GM21381 (cell line): ENCODE measurements around the gene LIMA1.
"Not testable (repeated sequence)": the region's sequence is repeated elsewhere in the genome, so short reads cannot be mapped to it uniquely, and the experiment has no call there.

Source experiments
- ATAC-seq: cut with Tn5 transposase; IDR thresholded peaks from one replicate; pipeline ENCODE4 v1.9.1; 2021; ENCODE audit warnings: mild to moderate bottlenecking, moderate library complexity; ENCODE audit not compliant: unreplicated experiment

Gene LIMA1

DNA sequence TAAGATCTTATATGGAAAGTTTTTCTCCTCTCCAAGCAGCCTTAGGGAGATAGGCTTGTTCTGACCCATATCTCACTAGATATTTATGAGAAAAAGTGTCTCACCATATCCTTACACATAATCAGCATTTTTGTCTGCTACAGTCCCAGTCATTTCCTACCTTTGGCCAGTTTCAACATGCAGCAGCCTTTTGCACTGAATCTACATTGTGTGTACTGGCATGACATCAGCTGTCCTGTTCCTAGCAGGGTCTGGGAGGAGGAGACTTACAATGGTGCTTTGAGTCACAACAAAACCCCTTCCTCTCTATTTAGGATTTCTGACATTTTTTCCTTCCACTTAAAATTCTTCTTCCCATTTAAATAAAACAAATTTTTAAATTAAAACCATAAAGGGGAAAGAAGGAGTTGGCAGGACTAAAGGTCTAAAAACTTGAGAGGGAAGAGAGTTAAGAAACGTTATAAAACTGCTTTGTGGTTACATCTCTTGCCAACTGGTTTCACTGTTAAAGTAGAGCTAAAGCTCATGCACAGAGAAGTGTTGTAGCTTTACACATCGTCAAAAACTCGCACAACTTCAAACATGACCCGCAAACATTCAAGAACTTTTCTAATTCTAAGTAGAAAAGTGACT is 62.8 kb downstream of the LIMA1 start:
- ATAC-seq, result peak; percentile 37

DNA sequence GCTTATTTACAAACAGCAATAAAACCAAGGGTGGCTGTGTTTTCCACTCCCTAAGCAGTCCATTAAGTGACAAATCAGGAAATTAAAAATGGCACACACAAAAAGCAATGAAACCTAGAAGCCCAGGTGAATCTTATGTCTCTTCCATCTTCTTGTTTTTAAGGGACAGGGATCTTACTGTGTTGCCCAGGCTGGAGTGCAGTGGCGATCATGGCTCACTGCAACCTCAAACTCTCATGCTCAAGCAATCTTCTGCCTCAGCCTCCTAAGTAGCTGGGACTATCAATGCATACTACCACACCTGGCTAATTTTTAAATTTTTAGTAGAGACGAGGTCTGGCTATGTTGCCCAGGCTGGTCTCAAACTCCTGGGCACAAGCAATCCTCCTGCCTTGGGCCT is 63.8 kb downstream of the LIMA1 start:
- ATAC-seq, result no peak

DNA sequence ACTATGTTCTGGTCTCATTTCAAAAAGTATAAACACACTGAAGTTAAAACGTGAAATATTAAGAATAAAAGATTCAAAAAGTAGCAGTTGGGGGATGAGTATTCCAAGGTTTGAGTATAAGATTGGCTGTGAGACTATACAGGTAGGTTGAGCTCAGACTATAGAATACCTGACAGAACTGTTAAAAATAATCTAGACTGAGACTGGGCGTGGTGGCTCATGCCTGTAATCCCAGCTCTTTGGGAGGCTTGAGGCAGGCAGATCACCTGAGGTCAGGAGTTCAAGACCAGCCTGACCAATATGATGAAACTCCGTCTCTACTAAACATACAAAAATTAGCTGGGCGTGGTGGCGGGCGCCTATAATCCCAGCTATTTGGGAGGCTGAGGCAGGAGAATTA is 64.3 kb downstream of the LIMA1 start:
- ATAC-seq, result not testable (repeated sequence)

DNA sequence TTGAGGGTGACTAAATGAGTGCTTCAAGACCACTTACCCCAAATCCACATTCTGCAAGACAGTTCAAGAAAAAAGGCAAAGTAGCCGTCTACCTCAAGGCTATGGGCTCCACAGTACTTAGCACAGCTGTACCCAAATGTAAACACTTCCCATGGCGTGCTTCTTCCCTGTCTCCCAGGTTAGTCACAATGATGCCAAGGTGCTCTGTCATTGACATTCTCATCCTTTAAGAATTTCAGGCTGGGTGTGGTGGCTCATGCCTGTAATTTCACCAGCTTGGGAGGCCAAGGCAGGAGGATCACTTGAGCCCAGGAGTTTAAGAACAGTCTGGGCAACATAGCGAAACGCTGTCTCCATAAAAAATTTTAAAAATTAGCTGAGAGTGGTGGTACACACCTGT is 64.9 kb downstream of the LIMA1 start:
- no peak for ATAC-seq

DNA sequence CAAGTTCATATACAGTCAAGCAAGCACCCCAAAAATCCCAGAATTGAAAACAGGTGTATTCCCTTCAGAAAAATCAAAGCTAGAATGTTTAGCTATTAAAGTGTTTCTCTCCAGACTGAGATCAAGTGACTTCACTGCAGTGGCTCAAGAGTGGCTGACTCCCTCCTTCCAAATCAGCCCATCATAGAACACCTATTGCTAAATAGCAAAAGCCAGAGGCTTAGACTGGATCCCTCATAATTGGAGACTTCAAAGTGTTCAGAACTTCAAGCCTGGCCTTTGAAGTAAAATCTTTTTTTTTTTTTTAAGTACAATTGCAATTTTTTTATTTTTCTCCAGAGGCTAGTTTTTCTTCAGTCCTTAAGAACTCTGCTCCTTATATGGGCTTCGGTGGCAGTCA is 66.1 kb downstream of the LIMA1 start:
- ATAC-seq, result no peak

DNA sequence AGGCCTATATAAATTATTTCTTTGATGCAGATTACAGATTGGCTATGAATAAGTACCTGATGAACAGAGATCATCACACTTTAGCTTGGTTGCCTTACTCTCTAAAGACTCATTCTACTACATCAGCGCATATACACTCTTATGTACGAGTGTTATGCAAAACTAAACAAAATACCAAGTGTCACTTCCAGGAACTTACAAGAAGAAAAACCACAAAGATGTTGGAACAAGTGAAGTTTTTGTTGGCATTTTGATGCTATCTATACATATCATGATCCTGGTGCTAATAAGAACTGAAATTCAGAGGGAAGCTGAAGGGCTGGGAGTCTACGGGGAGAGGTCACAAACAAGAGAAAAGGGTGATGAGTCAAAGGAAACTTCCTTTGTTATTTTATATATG is 68.3 kb downstream of the LIMA1 start:
- ATAC-seq, result no peak

DNA sequence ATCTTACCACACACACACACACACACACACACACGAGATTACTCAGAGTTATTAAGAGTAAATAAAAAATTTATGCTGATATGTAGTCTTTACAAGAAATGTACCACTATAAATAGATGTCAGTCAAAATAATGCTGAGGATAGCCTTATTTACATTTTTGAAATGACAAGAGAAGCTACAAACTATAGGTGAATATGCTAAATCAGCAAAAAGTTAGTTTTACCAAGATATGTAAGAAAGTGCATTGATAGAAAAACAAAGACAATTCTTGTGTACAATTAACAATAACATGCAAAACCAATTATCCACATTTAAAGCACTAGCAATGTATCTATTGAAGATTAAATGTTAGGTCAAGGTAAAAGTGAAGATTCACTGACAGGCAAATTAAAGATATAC is 69.3 kb downstream of the LIMA1 start:
- no peak for ATAC-seq

DNA sequence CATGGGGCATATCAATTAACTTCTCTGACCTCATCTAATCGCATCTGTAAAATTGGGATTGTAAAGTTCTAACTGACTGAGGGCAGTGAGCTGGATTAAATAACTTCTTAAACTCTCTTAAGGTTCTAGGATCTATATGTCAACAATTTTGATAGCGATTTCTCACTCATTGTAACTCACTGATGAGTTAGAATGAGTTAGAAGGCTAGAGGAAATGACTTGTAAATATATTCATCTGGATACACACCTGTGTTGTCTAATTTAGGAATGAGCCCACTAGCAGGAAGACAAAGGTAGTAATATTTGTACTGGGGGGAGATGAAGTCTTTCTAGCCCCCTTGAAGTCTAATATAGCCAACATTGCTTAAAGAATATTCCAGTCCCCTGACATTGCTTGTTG is 69.9 kb downstream of the LIMA1 start:
- ATAC-seq, result no peak

DNA sequence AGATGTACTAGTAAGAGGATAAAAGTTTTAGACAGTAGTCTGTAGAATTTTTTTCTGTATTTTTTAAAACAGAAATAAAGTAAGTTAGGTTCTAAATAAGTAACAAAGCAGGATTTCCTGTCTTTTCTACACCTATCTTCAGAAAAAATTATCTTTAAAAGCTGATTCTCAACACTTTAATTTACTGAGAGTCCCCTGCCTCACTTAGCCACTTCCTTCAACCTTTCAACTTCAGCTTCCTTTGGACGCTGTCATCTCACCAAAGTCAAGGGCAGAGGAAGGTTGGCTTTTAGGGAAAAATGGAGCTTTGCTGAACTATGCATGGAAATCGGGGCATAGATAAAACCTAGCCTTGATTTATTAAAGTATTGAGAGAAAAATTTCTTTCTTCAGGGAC is 71.3 kb downstream of the LIMA1 start:
- ATAC-seq, result no peak

DNA sequence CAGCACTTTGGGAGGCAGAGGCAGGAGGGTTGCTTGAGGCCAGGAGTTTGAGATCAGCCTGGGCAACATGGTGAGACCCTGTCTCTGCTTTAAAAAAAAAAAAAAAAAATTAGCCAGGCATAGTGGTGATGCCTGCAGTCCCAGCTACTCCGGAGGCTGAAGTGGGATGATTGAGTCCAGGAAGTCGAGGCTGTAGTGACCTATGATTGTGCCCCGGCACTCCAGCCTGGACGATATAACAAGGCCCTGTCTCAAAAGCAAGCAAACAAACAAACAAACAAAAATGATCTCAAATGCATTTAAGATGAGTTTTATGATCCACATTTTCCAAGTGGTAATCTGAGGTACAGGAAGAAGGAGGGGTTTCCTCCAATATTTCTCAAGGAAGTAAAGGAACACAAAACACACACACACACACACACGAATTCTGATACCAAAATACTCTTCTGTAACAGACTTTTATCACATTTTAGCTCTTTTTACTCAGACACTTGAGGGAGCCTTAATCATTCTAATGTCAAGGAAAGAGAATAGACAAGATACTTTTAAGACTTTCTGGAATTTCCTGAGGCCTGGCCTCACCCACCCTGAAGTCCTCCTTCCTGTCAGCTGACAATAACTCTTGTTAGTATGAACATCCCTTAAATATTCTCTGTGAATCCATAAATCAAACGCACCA is 71.8 kb downstream of the LIMA1 start:
- ATAC-seq, result no peak

DNA sequence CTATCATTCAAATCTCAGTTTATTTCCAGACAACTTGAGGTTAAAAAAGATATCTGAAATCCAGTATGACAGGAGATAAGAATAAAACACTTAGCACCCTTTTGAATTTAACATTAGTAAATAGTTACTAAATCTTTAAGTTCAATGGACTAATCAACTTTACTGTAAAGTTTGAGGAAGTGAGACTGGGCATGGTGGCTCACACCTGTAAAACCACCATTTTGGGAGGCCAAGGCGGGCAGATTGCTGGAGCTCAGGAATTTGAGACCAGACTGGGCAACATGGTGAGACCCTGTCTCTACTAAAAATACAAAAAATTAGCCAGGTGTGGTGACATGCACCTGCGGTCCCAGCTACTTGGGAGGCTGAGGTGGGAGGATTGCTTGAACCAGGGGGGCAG is 75.9 kb downstream of the LIMA1 start:
- no peak for ATAC-seq

DNA sequence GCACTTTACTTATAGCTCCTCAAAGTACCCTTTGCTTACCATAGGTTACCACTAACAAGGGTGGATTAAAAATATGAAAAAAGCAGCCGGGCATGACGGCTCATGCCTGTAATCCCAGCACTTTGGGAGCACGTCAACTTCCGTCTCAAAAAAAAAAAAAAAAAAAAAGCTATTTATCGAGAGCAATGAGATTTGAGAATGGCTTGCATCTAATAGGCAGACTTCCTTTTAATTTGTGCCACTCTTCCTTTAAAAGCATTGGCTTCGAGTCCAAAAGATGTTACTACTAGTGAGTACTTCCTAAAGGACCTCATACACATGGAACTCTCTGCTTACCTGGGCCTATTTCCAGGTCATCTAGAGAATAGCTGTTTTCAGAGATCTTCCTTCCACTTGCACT is 77.7 kb downstream of the LIMA1 start:
- ATAC-seq, result no peak

DNA sequence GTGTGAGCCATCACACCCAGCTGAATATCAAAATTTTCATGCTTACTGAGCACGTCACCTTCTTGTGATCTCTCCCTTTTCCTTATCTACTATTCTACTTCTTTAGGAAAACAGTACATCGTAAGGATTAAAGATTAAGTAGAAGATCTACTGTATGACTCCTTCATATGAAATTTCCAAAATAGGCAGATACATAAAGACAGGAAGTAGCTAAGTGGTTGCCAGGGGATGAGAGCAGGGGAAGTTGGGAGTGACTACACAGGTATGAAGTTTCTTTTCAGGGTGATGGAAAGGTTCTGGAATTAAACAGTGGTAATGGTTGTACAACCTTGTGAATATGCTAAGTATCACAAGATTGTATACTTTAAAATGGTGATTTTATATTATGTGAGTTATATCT is 79.6 kb downstream of the LIMA1 start:
- no peak for ATAC-seq

DNA sequence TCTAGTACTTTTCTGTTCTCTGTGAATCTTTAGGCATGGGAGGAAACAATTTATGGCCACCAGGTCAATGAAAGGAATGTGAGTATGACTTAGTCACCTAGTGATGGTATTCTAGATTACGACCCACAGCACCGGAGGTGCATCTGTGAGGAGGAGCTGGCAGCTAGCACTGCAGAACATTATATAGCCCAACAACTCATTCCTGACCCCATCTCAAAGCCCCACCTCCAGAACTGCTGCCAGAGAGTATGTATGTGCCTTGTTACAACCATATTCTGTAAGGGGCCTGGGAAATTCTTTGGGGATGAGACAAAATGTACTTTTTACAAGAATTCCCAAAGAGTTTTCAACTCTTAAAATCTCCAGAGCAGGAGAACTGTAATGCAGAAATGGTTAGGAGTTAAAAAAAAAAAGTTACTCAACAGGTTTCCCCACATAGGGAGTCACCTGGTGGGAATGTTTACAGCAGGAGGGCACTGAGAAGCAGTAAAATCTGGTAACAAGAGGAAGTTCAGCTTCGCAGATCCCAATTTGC is 81.3 kb downstream of the LIMA1 start:
- ATAC-seq, result no peak

DNA sequence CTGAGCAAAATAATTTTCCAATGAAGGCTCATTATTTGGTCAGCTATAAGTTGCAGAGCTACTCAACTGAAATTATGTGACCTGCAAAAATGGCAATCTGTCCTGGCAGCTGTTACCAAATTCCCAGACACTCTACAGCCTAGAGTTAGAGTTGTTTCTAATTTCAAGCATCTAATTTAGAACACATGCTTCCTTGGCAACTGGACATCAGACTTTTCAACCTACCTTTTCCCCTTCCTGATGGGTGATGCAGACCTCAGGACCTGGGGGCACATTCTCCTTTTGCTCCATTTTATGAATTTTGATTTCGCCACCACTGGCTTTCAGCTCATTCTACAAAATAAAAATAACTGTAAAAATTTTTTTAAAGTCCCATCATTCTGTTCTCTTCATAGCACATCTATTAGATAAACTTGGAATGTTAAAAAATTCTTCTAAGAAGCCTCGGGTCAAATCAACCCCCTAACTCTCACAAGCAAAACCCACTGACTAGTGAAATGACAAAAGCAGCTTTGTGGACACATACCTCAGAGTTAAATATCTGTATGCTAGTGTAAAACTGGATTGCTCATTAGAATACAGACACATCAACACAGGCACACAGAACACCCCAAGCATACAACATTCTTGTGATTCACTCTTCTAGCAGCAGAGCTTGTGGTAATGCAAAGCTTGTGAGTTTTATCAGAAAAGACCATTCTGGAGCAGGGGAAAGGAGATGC is 82.6 kb downstream of the LIMA1 start:
- no peak for ATAC-seq

DNA sequence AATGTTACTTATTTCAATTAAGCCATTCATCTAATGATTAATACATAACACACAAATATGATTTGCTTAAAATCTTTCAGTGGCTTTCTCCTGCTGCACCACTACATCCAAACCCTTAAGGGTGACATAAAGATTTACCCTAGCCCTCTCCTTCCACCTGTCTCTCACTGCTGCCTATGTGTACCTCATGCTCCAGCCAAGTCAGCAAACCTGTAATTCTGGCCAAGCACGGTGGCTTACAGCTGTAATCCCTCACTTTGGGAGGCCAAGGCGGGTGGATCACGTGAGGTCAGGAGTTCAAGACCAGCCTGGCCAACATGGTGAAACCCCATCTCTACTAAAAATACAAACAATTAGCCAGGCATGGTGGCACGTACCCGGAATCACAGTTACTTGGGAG is 84.5 kb downstream of the LIMA1 start:
- ATAC-seq, result no peak

DNA sequence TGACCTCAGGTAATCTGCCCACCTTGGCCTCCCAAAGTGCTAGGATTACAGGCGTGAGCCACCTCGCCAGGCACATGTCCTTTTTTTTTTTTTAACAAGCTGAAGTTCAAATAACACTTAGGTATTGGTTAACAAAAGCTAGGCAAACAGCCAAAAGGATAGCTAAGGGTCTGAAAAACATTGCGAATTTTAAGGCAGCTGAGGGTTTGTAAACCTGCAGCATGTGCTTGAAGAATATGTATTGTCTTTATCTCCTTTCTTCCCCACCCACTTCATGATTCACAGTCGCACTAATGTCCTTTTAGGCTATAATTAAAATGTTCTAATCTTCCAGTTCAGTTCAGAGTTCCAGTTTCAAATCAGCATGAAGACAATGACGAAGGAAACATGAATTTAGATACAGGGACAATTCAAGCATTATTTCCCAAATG is 86.0 kb downstream of the LIMA1 start:
- no peak for ATAC-seq

DNA sequence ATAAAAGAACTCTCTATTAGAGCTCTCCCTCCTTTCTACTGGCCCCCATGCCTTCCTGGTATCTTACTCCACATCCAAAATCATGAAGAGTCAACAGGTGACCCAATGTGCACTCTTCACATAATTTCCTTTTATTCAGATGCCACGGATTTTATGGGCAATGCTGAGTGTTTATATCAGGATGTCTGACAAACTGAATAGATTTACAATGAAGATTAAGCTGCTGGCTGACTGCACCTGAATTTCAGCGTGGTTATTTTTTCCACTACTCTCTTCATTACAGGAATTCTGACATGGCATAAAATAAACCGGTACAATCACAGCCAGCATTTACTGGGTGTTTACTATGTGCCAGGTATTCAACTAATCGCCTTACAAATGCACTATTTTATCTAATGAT is 86.8 kb downstream of the LIMA1 start:
- ATAC-seq, result no peak

DNA sequence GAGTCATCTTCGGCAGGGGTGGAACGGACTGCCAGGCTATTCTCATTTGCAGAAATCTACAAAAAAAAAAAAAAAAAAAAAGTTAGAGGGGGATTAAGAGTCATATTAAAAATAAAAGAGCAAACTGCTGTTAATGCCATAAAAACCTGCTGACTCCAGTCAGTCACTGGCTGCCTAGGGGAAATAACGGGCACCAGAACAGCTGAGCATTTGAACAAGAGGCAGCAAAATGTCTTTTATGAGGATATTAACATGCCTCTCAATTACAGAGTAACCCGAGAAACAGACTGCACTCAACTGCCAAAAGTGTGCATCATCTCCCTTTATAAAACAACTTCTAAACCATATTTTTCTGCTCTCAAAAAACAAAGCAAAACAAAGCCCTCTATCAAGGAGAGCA is 87.5 kb downstream of the LIMA1 start:
- ATAC-seq, result no peak

DNA sequence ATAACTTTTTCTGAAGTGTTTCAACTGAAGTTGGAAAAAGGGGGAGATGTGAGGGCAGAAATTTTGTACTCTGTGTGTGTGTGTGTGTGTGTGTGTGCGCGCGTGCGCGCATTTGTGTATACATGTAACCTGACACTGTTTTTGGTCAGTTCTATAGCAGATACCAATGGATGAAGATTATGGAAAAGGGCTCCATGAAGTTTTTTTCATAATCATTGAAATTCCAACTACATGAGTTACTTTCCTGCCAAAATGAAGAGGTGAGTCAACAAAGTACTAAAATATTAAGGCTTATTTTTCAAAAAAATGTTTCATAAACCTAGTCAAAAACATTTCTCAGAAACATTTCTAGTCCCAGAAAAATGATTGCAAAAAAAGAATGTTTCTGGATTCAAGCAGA is 90.4 kb downstream of the LIMA1 start:
- no peak for ATAC-seq

DNA sequence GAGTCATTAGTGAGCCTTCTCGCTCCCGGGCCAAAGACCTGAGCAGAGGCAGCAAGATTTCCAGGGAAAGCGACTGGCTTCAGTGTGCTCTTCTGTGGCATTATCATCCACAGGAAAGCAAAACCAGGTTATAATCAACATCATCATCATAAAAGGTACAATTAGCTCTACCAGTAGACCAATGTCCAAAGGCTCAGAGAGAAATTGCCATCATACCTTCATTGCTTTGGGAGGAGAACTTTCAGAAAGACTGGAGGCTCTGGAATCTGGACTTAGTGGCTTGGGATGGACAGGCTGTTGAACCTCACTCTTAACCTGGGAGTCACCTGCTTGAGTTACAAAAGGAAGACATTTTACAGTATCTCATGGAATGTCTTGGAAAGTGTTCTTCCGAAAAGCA is 91.1 kb downstream of the LIMA1 start:
- no peak for ATAC-seq

DNA sequence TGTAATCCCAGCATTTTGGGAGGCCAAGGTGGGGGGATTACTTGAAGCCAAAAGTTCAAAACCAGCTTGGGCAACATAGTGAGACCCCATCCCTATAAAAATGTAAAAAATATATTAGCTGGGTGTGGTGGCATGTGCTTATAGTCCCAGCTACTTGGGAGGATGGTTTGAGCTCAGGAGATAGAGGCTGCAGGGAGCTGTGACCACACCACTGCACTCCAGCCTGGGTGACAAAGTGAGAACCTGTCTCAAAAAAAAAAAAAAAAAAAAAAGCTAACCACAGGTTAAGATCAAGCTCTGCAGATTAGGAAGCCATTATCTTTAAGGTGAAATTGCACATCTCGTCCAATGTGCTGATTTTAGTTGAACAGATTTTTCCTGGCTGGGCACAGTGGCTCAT is 92.5 kb downstream of the LIMA1 start:
- ATAC-seq, result no peak
